ENCODE measurements around the gene JARID2.

DNA sequence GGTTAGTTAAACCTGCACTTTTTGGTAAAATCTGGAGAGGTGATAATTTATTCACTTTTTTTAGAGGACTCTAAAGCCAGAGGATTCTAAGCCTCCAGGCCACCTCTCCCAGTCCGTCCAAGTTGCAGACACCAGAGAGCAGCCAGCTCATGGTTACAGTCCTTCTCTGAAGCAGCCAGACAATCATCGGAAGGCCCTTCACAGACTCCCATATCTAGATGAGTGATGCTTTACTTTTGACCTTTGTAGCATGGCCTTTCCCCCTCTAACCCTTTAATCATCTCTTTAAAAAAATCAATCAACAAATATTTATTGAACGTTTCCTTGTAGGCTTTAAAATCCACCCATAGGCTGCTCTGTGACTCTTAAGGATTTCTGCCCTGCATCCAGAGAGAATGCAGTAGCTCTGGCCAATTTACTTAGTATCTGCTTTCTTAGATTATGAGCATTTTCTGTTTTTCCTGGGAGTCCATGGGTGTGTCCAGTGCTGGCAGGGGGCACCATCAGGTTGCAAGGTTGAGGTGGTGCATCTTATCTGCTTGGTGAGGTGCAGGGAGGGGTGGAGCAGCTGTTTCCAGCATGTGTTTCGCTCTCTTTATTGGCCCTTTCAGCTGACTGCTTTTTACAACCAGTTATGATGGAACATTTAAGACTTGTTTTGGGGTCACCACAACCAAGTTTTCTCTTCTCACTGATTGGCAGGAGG is 58.6 kb downstream of the JARID2 start:
- TF ChIP-seq, protein P1, sequence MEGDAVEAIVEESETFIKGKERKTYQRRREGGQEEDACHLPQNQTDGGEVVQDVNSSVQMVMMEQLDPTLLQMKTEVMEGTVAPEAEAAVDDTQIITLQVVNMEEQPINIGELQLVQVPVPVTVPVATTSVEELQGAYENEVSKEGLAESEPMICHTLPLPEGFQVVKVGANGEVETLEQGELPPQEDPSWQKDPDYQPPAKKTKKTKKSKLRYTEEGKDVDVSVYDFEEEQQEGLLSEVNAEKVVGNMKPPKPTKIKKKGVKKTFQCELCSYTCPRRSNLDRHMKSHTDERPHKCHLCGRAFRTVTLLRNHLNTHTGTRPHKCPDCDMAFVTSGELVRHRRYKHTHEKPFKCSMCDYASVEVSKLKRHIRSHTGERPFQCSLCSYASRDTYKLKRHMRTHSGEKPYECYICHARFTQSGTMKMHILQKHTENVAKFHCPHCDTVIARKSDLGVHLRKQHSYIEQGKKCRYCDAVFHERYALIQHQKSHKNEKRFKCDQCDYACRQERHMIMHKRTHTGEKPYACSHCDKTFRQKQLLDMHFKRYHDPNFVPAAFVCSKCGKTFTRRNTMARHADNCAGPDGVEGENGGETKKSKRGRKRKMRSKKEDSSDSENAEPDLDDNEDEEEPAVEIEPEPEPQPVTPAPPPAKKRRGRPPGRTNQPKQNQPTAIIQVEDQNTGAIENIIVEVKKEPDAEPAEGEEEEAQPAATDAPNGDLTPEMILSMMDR (IDR thresholded peaks at IDR 0.05; ENCODE audit: low read depth, low read length) = no peak
- TF ChIP-seq POLR2A (IDR thresholded peaks at IDR 0.05; ENCODE audit: extremely low read depth, insufficient read length) = no peak

Measured in NB4 (cell line).